ENCODE data around the gene NID1.

DNA sequence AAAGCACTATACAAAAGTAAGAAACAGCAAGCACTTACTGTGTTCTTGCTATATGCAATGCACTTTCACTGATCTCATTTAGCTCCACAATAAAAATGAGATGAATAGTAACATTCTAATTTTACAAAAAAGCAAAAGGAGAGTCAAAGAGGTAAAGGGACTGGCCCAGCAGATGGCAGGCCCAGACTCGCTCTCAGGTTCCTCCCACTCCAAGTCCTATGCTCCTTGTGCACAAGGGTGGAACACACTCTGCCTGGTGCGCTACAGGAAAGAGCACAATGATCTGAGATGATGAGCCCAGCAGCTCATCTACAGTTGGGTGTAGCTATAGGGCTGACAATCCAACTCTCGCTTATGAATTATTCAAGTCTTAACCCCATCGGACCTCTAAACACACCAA is 104.1 kb downstream of the NID1 start:
- no peak for TF ChIP-seq POLR2AphosphoS5 (IDR thresholded peaks at IDR 0.05; ENCODE audit: low read depth, low read length)
- TF ChIP-seq POLR2A (IDR thresholded peaks at IDR 0.05; ENCODE audit: low read depth, low read length) = no peak
- TF ChIP-seq TAF1 (IDR thresholded peaks at IDR 0.05; ENCODE audit: low read depth, low read length) = no peak
